ENCODE measurements around the gene FARP2. TPM values are rescaled to one million over a fixed set of nuclear protein-coding genes. Genes with fewer than 3 reads are reported as not detected.
A peak's percentile ranks its signal among the peaks of the same experiment; 100 is the strongest.
"Not testable (repeated sequence)": the region's sequence is repeated elsewhere in the genome, so short reads cannot be mapped to it uniquely, and the experiment has no call there.

Gene FARP2
- total RNA-seq, 1 donor, result 41.3 TPM

- Histone ChIP-seq H3K36me3 (ENCODE audit: insufficient read depth, low read length) (peaks cover 6% of the 10 kb centered on the region), H4K20me1 (ENCODE audit: insufficient read depth, low read length) (peaks cover 60% of the 10 kb centered on the region), H3K27ac (ENCODE audit: low read depth, low read length) (peak overlapping the region; percentile 91), H3K4me3 (ENCODE audit: insufficient read depth, low read length) (peak overlapping the region; percentile 97), H3K27me3 (ENCODE audit: insufficient read depth, low read length) (no peaks in the 10 kb centered on the region), H3K4me1 (ENCODE audit: insufficient read depth, low read length) (peaks cover 50% of the 10 kb centered on the region), H3K9me3 (ENCODE audit: low read depth, low read length) (no peaks in the 10 kb centered on the region), H3K4me2 (ENCODE audit: insufficient read depth, low read length) (peak overlapping the region; percentile 93), H3K79me2 (ENCODE audit: insufficient read depth, low read length) (peaks cover 96% of the 10 kb centered on the region), H2AFZ (ENCODE audit: low read length) (peak overlapping the region; percentile 65)
- no peak for TF ChIP-seq CTCF (IDR thresholded peaks at IDR 0.05; ENCODE audit: extremely low read depth, low read depth, low read length)
- DNase-seq (ENCODE audit: insufficient read length, low spot score, missing footprints), result no peak
These were observed 39.3 kb upstream of the FARP2 start for GRCh38 chr2:241316825-241317224.

- peak overlapping the region; percentile 91 for H3K27ac ChIP-seq (ENCODE audit: low read depth, low read length)
These were observed 38.7 kb upstream of the FARP2 start for GRCh38 chr2:241317391-241317790.

GRCh38 chr2:241318830-241319229 lies 37.3 kb upstream of the FARP2 start:
- peaks cover 59% of the 10 kb centered on the region for H4K20me1 ChIP-seq (ENCODE audit: insufficient read depth, low read length)
- not testable (repeated sequence) for H3K27me3 ChIP-seq (ENCODE audit: insufficient read depth, low read length)
- H3K4me1 ChIP-seq (ENCODE audit: insufficient read depth, low read length), result peaks cover 48% of the 10 kb centered on the region

More at GRCh38 chr2:241317391-241317790, 38.7 kb upstream of the FARP2 start:
- TF ChIP-seq CTCF (IDR thresholded peaks at IDR 0.05; ENCODE audit: extremely low read depth, low read depth, low read length), result no peak
- H3K4me1 ChIP-seq (ENCODE audit: insufficient read depth, low read length), result peaks cover 49% of the 10 kb centered on the region
- H2AFZ ChIP-seq (ENCODE audit: low read length), result no peak overlapping the region
- peaks cover 6% of the 10 kb centered on the region for H3K36me3 ChIP-seq (ENCODE audit: insufficient read depth, low read length)
- DNase-seq (ENCODE audit: insufficient read length, low spot score, missing footprints), result no peak
- no peaks in the 10 kb centered on the region for H3K27me3 ChIP-seq (ENCODE audit: insufficient read depth, low read length)
- H3K79me2 ChIP-seq (ENCODE audit: insufficient read depth, low read length), result peaks cover 96% of the 10 kb centered on the region
- peak overlapping the region; percentile 97 for H3K4me3 ChIP-seq (ENCODE audit: insufficient read depth, low read length)
- H4K20me1 ChIP-seq (ENCODE audit: insufficient read depth, low read length), result peaks cover 60% of the 10 kb centered on the region
- no peaks in the 10 kb centered on the region for H3K9me3 ChIP-seq (ENCODE audit: low read depth, low read length)
- H3K4me2 ChIP-seq (ENCODE audit: insufficient read depth, low read length), result peak overlapping the region; percentile 93

GRCh38 chr2:241320394-241320793 lies 35.7 kb upstream of the FARP2 start:
- peaks cover 47% of the 10 kb centered on the region for H3K4me1 ChIP-seq (ENCODE audit: insufficient read depth, low read length)
- H4K20me1 ChIP-seq (ENCODE audit: insufficient read depth, low read length), result peaks cover 73% of the 10 kb centered on the region
- H2AFZ ChIP-seq (ENCODE audit: low read length), result no peak overlapping the region
- peaks cover 96% of the 10 kb centered on the region for H3K79me2 ChIP-seq (ENCODE audit: insufficient read depth, low read length)
- peaks cover 14% of the 10 kb centered on the region for H3K36me3 ChIP-seq (ENCODE audit: insufficient read depth, low read length)
- H3K27ac ChIP-seq (ENCODE audit: low read depth, low read length), result peak overlapping the region; percentile 8
- H3K4me3 ChIP-seq (ENCODE audit: insufficient read depth, low read length), result no peak overlapping the region
- peak overlapping the region; percentile 41 for H3K4me2 ChIP-seq (ENCODE audit: insufficient read depth, low read length)
- TF ChIP-seq CTCF (IDR thresholded peaks at IDR 0.05; ENCODE audit: extremely low read depth, low read depth, low read length), result no peak
- H3K9me3 ChIP-seq (ENCODE audit: low read depth, low read length), result no peaks in the 10 kb centered on the region
- no peak for DNase-seq (ENCODE audit: insufficient read length, low spot score, missing footprints)
- H3K27me3 ChIP-seq (ENCODE audit: insufficient read depth, low read length), result no peaks in the 10 kb centered on the region

More at GRCh38 chr2:241318830-241319229, 37.3 kb upstream of the FARP2 start:
- H3K27ac ChIP-seq (ENCODE audit: low read depth, low read length); H3K9me3 ChIP-seq (ENCODE audit: low read depth, low read length); H3K36me3 ChIP-seq (ENCODE audit: insufficient read depth, low read length); H2AFZ ChIP-seq (ENCODE audit: low read length); DNase-seq (ENCODE audit: insufficient read length, low spot score, missing footprints): not testable (repeated sequence)
- H3K4me3 ChIP-seq (ENCODE audit: insufficient read depth, low read length), result peak overlapping the region; percentile 3
- H3K79me2 ChIP-seq (ENCODE audit: insufficient read depth, low read length), result peaks cover 96% of the 10 kb centered on the region
- H3K4me2 ChIP-seq (ENCODE audit: insufficient read depth, low read length), result peak overlapping the region; percentile 93
